ENCODE results near the gene RPIA.
"Not testable (repeated sequence)": the region's sequence is repeated elsewhere in the genome, so short reads cannot be mapped to it uniquely, and the experiment has no call there.

The RPIA gene

GRCh38 chr2:88765889-88766481, 74.5 kb downstream of the RPIA start:
- DNase-seq (ENCODE audit: low read depth, low spot score), result not testable (repeated sequence)

GRCh38 chr2:88770016-88770415, 78.5 kb downstream of the RPIA start:
- no peak for DNase-seq (ENCODE audit: low read depth, low spot score)

GRCh38 chr2:88773233-88774028, 82.0 kb downstream of the RPIA start:
- DNase-seq (ENCODE audit: low read depth, low spot score), result not testable (repeated sequence)

- DNase-seq (ENCODE audit: low read depth, low spot score), result not testable (repeated sequence)
These were observed 97.7 kb downstream of the RPIA start for GRCh38 chr2:88789213-88789612.

- DNase-seq (ENCODE audit: low read depth, low spot score), result not testable (repeated sequence)
These were observed 104.5 kb downstream of the RPIA start for GRCh38 chr2:88795932-88796331.

- DNase-seq (ENCODE audit: low read depth, low spot score), result not testable (repeated sequence)
These were observed 105.0 kb downstream of the RPIA start for GRCh38 chr2:88796523-88796922.

- DNase-seq (ENCODE audit: low read depth, low spot score), result not testable (repeated sequence)
These were observed 105.7 kb downstream of the RPIA start for GRCh38 chr2:88797164-88797563.
